ENCODE measurements around the gene IL23R.

Gene IL23R

DNA sequence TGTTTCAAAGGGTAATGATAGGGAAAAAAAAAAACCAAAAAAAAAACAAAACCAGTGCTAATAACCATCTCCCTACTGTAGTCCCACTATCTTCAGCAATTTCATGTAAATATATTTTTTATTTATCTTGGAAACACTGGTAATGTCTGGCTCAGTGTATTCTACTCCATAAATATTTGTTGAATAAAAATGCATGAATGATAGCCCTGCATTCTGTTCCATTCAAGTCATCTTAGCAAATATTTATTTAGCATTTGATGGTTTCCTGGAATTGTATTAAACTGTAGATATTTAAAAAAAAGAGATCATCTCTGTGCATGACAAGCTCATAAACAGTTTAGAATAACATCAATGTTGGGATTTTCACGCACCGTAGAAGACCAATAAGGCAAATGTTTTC lies 24.2 kb downstream of the IL23R start:
- no peak for DNase-seq (ENCODE audit: extremely low read depth, insufficient read length)
- TF ChIP-seq, protein P1, sequence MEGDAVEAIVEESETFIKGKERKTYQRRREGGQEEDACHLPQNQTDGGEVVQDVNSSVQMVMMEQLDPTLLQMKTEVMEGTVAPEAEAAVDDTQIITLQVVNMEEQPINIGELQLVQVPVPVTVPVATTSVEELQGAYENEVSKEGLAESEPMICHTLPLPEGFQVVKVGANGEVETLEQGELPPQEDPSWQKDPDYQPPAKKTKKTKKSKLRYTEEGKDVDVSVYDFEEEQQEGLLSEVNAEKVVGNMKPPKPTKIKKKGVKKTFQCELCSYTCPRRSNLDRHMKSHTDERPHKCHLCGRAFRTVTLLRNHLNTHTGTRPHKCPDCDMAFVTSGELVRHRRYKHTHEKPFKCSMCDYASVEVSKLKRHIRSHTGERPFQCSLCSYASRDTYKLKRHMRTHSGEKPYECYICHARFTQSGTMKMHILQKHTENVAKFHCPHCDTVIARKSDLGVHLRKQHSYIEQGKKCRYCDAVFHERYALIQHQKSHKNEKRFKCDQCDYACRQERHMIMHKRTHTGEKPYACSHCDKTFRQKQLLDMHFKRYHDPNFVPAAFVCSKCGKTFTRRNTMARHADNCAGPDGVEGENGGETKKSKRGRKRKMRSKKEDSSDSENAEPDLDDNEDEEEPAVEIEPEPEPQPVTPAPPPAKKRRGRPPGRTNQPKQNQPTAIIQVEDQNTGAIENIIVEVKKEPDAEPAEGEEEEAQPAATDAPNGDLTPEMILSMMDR (IDR thresholded peaks at IDR 0.05; ENCODE audit: insufficient read depth, low read length, poor library complexity, severe bottlenecking), result no peak
- Histone ChIP-seq H3K4me3 (replicated peaks; ENCODE audit: low read depth, low read length) (no peak overlapping the region), H3K36me3 (ENCODE audit: control insufficient read depth, insufficient read depth, low read length) (no peaks in the 10 kb centered on the region), H3K27me3 (replicated peaks; ENCODE audit: control insufficient read depth, insufficient read depth, low read length) (no peaks in the 10 kb centered on the region)

DNA sequence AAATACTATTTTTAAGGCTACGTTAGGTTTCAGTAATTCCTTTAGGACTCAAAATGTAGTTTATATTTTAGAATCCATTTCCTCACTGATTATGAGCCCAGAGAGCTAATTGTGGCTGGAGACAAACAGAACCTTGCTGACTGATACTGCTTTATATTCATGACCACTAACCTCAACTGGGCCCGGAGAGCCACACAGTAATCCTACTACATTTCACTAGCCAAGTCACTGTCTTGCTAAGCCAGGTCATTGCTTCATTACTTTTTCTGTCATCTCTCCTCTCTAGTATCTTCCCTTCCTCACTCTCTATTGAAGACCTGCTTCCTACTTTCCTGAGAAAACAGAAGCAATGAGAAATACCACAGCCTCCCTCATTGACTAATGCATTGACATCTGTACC lies 24.7 kb downstream of the IL23R start:
- DNase-seq (ENCODE audit: extremely low read depth, insufficient read length), result no peak
- Histone ChIP-seq H3K4me3 (replicated peaks; ENCODE audit: low read depth, low read length) (no peak overlapping the region), H3K36me3 (ENCODE audit: control insufficient read depth, insufficient read depth, low read length) (no peaks in the 10 kb centered on the region), H3K27me3 (replicated peaks; ENCODE audit: control insufficient read depth, insufficient read depth, low read length) (no peaks in the 10 kb centered on the region)
- TF ChIP-seq, protein P1 (IDR thresholded peaks at IDR 0.05; ENCODE audit: insufficient read depth, low read length, poor library complexity, severe bottlenecking), result no peak

DNA sequence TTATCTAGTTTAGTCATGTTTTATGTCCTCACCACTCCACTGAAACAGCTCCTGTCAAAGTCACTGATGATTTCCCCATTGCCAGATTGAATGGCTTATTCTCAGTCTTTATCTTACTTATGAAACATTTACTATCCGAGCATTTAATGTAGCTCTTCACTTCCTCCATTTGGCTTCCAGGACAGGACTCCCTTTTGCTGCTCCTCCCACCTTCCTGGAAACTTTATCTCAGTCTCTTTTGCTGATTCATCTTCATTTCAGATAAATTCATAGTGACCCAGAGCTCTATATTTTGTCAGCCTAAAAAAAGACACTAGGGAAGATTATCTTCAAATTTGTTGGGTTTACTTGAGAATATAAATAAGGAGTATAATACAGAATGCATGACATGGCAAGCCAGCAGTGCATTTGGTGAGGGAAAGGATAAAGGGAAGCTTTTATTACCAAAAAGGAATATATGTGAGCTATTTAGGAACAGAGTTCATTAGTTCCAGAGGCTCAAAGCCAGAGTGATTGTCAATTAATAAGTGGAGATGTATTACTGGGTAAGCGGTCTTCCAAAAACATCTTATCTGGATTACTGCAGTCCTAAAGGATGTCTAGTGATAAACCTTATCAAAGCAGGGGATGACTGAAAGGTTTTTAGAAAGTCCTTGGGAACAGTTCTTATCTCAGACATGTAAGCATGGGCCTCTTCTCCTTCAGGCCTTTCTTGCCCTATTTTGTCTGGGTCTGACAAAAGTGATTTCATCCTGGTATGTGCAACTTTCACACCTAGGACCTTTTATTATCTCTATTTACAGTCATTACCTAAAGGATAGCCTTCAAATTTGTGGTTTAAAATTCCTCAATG lies 25.6 kb downstream of the IL23R start:
- H3K36me3 ChIP-seq (ENCODE audit: control insufficient read depth, insufficient read depth, low read length), result no peaks in the 10 kb centered on the region
- H3K27me3 ChIP-seq (replicated peaks; ENCODE audit: control insufficient read depth, insufficient read depth, low read length), result no peaks in the 10 kb centered on the region
- TF ChIP-seq, protein P1 (IDR thresholded peaks at IDR 0.05; ENCODE audit: insufficient read depth, low read length, poor library complexity, severe bottlenecking), result no peak
- H3K4me3 ChIP-seq (replicated peaks; ENCODE audit: low read depth, low read length), result no peak overlapping the region
- no peak for DNase-seq (ENCODE audit: extremely low read depth, insufficient read length)

GRCh38 chr1:67192902-67193301 lies 26.6 kb downstream of the IL23R start:
- TF ChIP-seq, protein P1 (IDR thresholded peaks at IDR 0.05; ENCODE audit: insufficient read depth, low read length, poor library complexity, severe bottlenecking), result no peak

DNA sequence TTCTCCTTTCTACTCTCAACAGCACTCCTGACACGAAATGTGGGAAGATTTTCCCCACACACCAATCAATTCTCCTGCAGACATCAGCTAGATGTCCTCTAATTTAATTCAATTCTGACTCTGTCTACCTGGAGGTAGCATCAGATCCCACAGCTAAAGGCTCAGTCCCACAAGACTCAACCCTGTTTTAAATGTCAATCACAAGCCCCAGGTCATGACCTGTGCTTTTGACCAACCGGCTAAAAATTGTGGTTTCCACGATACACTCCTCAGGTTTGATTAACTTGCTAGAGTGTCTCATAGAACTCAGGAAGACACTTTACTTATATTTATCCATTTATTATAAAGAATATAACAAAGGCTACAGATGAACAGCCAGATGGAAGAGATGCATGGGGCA lies 27.4 kb downstream of the IL23R start:
- Histone ChIP-seq H3K4me3 (replicated peaks; ENCODE audit: low read depth, low read length) (no peak overlapping the region), H3K27me3 (replicated peaks; ENCODE audit: control insufficient read depth, insufficient read depth, low read length) (no peaks in the 10 kb centered on the region), H3K36me3 (ENCODE audit: control insufficient read depth, insufficient read depth, low read length) (no peaks in the 10 kb centered on the region)
- TF ChIP-seq, protein P1 (IDR thresholded peaks at IDR 0.05; ENCODE audit: insufficient read depth, low read length, poor library complexity, severe bottlenecking), result no peak
- no peak for DNase-seq (ENCODE audit: extremely low read depth, insufficient read length)

More at GRCh38 chr1:67192902-67193301, 26.6 kb downstream of the IL23R start:
- Histone ChIP-seq H3K4me3 (replicated peaks; ENCODE audit: low read depth, low read length) (no peak overlapping the region), H3K36me3 (ENCODE audit: control insufficient read depth, insufficient read depth, low read length) (no peaks in the 10 kb centered on the region), H3K27me3 (replicated peaks; ENCODE audit: control insufficient read depth, insufficient read depth, low read length) (no peaks in the 10 kb centered on the region)
- no peak for DNase-seq (ENCODE audit: extremely low read depth, insufficient read length)
